Stomach (tissue), 4 donors: ENCODE measurements around the gene KIFC3.

Experiments used
- CTCF ChIP-seq, 7 experiments: fragments of 450-650 bp in 4 of 7; fragments of 200-600 bp in 3 of 7; sonication (generic) in 3 of 7; IDR thresholded peaks; one replicate each; pipeline ENCODE4 v1.5.1; 2016 to 2019; ENCODE audit warnings: antibody characterized with exemption in 7 of 7, control low read depth in 2 of 7, mild to moderate bottlenecking in 1 of 7
- EP300 ChIP-seq: sonication (generic); formaldehyde crosslinking; IDR thresholded peaks from one replicate; pipeline ENCODE4 v1.6.1; 2017; ENCODE audit warnings: antibody characterized with exemption
- POLR2A ChIP-seq, 4 donors: fragments of 450-650 bp; IDR thresholded peaks; one replicate each; pipeline ENCODE4 v1.6.1; 2016; ENCODE audit warnings: antibody characterized with exemption in 4 of 4, control low read depth in 2 of 4, mild to moderate bottlenecking in 1 of 4, moderate library complexity in 1 of 4
- POLR2AphosphoS5 ChIP-seq, 3 donors: sonication (generic); formaldehyde crosslinking; IDR thresholded peaks; one replicate each; pipeline ENCODE4 v1.6.1; 2016; ENCODE audit warnings: antibody characterized with exemption in 3 of 3

DNA sequence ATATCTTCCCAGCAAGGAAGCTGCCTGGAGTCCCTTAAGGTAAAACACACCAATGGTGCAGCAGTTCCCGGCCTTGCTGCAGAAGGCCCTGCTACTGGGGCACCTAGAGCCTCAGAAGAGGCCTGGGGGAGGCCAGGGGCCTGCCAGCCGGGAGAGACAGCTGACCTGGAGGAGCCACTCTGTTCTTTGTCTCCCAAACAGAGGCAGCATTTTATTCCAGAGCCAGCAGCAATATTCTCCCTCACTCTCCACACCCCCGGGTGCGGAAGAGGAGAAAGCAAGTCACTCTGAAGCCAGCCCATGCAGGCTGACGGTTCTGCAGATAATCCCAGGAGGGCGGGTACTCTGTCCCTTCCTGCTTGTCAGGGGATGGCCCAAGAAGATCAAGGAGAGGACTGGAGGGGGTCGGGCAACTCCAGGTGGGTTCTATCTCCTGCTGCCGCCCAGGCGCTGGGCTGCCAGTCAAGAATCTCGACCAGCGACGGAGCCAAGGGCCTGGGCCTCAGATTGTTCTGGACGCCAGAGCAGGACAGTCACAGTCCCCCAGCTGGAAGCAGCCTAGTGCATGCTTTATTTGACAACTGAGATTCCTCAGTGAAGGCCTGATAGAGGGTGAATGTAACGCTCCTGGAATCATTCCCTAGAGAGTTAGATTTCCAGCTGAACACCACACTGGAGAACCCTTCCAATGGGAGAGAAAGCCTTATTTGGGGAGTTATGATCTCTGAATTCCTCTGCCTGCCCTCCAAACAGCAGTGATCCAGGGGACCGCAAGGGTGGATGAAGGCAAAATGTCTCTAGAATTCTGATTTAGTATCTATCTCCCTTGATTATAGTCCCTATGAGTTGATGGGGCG is 1.1 kb upstream of the KIFC3 start:
- TF ChIP-seq CTCF (IDR thresholded peaks at IDR 0.05), result no peak
- TF ChIP-seq POLR2AphosphoS5 (IDR thresholded peaks at IDR 0.05), result no peak
- TF ChIP-seq POLR2A (IDR thresholded peaks at IDR 0.05), result no peak
- no peak for TF ChIP-seq EP300
